Keratinocyte (primary cell): ENCODE data around the gene SLC51B.

Experiments used
- CTCF ChIP-seq, 3 experiments: IDR thresholded peaks in 1 of 3; conservative IDR thresholded peaks in 1 of 3; optimal IDR thresholded peaks in 1 of 3; 2 replicates in 2 of 3; 3 replicates in 1 of 3; pipeline versions ENCODE3 to v1.5.1; 2011; ENCODE audit warnings: low read length in 3 of 3, mild to moderate bottlenecking in 3 of 3, moderate library complexity in 2 of 3, control low read depth in 1 of 3, inconsistent platforms in 1 of 3; ENCODE audit not compliant: insufficient read depth in 2 of 3; ENCODE audit errors: extremely low read depth in 1 of 3
- EZH2 ChIP-seq: IDR thresholded peaks from one replicate; pipeline ENCODE4 v1.6.1; 2012; ENCODE audit warnings: inconsistent platforms, mild to moderate bottlenecking, low read length, moderate library complexity

DNA sequence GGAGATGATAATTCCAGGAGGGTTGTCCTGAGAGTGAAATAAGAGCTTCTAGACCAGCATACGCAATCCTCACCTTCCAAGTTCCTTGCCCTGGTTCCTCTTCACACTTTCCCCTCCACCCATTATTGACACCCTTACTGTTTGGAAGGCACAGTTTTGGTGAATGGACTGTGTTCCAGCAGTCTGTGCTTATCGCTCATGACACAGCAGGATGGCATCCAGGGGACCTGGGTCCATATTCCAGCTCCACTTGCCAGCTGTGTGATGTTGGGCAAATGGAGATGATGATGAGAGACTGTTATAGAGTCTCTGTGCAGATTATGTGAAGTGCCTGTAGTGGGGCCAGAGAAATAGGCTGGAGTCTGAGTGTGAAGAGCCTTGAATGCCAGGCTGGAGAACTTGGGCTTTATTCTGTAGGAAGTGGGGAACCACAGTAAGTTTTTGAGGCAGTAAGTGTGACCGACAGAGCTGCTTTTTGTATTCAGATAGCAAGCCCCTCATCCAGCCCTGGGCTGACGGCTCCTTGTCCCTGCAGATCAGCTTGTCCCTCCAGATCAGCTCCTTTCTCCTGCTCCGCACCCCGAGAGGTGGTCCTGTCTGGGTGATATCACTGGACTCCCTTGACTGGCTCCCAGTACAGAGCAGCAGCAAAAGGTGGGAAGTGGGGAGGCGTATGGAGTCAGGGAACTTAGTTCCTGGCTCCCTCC lies 39.5 kb downstream of the SLC51B start:
- TF ChIP-seq CTCF (optimal IDR thresholded peaks at IDR 0.05 in 1 of 3, IDR thresholded peaks at IDR 0.05 in 1 of 3, conservative IDR thresholded peaks at IDR 0.05 in 1 of 3; ENCODE audit: extremely low read depth in 1 of 3, insufficient read depth in 2 of 3, low read length in 3 of 3) (no peak), EZH2 (no peak)
